Right kidney (tissue), 1 donor: Measurements from ENCODE around the gene MAD1L1.
A peak's percentile ranks its signal among the peaks of the same experiment; 100 is the strongest.
"Not testable (repeated sequence)": the region's sequence is repeated elsewhere in the genome, so short reads cannot be mapped to it uniquely, and the experiment has no call there.

Source experiments
- DNase-seq: peaks from one replicate; pipeline ENCODE4 v3.0.0-alpha.2; 2016

The MAD1L1 gene

DNA sequence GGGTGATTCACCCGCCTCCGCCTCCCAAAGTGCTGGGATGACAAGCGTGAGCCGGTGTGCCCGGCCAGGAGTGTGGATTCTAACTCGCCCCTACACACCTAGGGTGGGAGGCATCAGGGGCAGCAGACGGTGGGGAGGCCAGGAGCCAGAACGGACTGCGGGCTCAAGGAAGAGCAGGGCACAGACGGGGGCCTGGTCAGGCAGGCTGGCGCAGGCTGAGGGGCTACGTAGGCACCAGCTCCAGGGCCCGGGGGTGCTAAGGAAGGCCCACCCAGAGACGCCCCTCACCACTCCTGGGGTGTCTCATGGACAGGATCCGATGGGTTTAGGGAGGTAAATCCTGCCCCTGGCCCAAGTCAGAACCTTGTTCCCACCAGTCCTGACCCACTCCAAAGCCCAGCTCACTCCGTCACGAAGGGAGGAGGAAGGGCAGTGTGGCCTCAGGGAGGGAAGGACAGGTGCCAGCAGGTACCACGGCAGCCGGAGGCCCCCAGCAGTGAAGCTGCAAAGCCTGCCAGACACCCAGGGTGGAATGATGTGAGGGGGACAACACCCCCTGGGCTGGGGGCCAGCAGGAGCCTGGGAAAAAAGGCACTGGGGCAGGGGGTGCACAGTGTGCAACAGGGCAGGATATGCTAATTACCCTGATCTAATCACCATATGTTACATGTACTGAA is 251.4 kb downstream of the MAD1L1 start:
- DNase-seq, result no peak

DNA sequence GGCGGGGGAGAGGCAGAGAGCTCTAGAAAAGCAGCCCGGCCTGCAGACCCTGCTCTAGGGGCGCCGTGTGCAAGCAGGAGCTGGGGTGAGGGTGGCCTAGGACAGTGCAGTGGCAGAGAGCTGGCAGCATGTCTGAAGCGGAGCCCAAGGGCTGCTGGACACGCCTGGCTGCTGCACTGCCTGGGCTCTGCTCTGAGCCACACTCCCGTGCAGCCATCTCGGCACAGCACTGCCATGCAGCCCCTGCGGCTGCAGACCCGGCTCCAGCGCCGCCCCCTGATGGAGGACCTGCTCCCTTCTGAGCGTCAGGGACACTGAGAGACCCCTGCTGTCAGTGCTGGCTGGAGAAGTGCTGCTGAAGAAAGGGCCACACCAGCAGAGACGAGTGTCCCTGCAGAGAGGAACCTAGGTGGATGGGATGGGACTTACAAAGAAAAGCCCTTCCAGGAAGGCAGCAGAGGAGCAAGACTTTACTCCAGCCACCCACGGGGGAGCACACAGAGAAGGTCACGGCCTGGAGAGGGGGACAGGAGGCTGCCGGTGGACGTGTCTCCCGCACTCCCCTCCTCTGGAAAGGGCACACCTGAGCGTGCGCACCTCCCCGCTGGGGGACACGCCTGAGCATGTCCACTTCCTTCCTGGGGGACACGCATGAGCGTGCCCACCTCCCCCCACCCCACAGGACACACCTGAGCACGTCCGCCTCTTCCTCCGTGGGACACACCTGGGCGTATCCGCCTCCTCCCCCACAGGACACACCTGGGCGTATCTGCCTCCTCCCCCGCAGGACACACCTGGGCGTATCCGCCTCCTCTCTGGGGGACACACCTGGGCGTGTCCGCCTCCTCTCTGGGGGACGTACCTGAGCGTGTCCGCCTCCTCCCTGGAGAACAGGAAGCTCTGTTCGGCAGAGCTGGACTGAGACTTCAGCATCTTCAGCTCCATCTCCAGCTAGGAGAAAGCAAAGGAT is 252.9 kb downstream of the MAD1L1 start:
- peak; percentile 57 for DNase-seq

DNA sequence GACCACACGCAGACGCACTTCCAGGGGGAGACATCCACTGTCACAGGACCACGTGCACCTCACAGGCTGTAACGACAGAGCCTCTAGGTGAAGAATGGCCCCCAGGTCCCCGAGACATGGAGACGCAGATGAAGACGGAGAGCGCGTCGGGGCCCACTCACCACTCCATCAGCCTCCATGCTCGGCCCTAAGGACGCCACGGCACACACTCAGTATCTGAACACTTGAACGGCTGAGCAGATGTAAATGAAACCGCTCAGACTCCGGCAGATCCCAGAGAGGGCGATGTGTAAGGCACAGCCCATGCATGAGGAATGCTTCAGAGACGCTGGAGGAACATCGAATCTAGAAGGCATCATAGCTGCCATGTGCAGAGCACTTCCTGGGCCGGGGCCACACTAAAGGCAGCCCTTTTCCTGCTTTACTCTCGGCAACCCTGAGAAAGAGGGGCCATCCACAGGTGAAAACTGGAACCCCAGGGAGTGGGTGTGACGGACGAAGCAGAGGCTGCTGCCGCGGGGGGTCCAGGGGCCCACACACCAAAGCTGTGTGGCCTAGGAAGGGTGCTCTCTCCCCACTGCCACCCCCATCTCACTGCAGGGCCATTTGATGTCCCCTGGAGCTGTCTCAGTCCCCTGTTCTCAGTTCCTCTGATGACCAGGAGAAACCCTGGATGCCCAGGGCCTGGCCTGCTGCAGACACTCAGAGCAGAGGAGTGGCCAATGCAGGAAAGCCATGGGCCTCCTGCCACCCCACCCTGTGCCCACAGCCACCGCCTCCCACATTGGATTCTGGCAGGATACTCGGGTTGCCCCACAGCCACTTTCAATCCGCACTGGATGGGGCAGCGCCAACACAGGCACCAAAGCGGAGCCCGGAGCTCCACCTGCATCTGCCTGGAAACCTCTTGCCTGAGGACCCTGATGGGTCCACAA is 253.8 kb downstream of the MAD1L1 start:
- no peak for DNase-seq

DNA sequence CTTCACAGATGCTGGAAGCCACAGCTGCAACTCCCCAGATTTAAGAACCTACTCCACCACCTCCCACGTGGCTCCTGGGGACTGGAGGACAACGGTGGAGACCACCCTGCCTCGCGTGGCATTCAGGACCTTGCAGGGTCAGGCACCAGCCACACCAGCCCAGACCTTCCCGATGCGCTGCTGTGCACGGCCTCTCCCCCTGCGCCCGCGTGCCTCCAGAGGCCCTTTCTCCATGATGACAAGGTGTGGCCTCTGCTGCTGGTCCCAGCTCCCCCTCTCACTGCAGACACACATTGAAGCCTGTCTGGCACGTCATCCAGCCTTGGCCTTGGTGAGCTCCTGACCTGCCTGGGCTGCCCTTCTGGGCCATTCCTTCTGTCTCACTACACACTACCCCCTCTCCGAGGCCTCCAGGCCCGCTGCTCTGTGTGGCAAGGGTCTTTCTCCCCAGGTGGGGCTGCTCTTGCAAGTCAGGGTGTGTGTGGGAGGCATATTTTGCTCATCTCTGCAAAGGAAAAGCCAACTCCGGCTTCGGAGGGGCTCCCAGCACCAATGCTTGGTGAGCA is 254.8 kb downstream of the MAD1L1 start:
- DNase-seq, result no peak

DNA sequence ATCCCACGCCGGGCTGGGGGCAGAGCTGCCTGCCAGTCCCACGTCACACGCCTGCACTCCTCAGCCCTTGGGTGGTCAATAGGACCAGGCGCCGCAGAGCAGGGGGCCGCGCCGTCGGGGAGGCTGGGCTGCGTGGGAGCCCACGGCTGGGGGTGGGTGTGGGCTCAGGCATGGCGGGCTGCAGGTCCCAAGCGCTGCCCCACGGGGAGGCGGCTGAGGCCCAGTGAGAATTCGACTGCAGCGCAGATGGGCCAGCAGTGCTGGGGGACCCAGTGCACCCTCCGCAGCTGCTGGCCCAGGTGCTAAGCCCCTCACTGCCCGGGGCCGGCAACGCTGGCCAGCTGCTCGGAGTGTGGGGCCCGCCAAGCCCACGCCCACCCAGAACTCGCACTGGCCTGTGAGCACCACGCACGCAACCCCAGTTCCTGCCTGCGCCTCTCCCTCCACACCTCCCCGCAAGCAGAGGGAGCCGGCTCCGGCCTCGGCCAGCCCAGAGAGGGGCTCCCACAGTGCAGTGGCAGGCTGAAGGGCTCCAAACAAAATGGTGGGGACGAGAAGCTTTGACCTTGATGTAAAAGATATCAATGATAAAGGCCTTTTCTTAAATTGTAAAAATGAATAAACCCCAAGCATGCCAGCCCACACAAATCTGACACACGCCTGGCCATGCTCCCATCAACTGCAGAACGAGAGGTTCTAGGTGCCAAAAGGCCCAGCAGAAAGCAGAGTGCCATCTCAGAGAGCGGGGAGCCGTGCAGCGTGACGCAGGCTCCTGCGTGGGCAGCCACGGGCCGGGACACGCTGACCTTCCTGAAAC is 255.5 kb downstream of the MAD1L1 start:
- no peak for DNase-seq

DNA sequence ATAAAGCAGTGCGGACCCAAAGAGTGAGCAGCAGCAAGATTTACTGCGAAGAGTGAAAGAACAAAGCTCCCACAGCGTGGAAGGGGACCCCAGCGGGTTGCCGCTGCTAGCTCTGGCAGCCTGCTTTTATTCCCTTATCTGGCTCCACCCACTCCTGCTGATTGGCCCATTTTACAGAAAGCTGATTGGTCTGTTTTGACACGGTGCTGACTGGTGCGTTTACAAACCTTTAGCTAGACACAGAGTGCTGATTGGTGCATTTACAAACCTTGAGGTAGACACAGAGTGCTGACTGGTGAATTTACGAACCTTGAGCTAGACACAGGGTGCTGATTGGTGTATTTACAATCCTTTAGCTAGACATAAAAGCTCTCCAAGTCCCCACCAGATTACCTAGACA is 256.2 kb downstream of the MAD1L1 start:
- not testable (repeated sequence) for DNase-seq

DNA sequence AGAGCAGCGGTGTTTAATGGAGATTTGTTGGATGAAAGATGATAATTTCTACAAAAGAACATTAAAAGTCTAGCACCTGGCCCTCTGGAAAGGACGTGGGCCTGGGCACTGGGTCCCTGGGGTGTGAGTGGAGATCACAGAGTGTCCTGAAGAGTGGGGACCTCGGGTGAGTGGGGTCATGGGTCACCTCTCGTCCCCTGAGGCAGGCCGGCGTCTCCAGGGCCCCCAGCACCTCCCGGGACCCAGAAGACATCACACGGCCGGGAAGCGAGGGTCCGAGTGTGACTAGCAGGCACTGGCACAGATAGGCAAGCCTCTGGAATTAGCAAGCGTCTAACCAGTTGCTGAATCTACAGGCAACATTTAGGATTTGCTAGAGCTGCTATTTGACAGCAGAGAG is 257.2 kb downstream of the MAD1L1 start:
- DNase-seq, result no peak

DNA sequence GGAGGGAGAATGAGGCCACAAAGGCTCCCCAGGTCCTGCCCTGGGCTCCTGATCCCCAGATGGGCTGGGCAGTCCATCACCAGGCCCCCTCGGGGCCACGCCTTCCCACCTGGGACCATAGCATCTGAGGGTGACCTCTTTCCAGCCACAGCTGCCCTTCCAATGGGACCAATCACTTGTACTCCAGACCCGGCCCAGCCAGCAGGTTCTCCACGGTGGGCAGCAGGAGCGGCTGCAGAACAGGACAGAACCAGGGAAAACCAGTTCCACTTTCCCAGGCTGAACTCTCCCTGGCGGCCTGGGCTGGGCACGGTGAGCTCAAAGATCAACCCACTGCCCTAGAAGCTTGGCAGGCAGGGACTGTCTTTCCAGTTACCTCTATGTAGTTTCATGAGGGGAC is 257.6 kb downstream of the MAD1L1 start:
- no peak for DNase-seq

DNA sequence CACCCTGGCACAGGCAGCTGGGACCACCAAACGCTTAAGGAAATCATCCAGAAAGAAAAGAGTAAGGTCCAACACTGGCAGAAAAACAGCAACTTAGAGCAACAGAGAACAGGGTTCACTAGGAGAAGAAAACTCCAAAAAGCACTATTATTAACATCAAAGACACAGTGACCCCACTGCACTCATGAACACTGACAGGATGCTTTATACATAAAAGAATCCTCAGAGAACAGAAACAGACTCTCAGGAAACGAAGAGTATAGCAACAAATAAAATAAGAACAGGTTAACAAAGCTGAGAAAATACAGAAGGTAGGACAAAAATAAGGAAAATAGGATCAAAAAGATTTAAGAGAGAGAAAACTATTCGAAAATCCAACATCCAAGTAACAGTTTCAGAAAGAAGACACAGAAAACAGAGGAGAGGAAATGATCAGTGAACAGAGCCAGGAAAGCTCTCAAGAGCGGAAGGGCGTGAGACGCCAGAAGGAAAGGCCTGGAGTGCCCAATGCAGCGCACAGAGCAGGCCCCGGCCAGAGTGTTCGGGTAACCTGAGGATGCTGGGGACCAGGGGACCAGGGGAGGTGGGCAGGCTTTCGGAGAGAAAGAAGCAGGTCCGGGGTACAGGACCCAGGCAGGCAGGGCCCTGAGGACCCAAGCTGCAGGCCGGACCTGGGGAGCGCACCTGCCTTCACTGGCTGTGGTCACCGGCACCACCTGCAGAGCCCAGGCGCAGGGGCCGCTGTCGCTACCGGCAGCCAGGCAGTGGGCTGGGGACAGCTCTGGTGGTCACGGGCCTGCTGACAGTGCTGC is 258.2 kb downstream of the MAD1L1 start:
- DNase-seq, result no peak

DNA sequence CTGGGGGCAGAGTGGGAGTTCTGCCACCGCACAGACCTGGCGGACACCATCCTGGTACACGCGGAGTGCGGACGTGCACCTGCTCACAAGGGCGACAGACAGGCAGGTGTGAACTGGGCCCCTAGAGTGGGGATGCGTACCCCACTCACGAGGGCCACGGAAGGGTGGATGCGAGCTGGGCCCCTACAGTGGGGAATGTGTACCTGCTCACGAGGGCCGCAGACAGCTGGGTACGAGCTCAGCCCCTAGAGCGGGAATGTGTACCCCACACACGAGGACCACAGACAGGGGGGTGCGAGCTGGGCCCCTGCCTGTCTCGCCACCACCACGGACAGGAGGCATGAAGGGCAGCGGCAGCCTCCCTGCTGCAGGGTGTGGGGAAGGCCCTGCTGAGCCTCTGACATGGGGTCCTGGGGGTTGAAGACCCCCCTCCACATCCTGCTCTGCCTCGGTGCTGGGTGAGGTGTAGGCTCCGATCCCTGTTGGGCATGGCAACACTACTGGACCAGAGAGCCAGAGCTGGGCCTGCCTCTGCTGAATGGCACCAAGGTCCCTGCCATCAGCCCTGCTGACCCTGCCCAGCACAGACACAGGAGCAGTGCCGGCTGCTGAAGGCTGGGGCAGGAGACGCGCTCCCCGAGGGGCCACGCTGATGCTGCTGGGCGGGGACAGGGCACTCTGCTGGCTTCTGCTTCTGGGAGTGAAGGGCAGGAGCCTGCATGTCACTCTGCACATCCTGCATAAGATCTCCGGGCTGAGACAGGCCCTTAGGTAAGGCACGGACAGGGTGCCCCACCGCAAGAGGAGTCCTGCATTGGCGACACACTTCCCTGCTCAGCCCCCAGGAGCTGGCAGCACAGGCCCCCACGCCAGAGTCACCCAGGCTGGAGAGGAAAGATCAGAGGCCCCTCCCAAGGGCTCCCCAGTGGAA is 259.2 kb downstream of the MAD1L1 start:
- DNase-seq, result no peak

DNA sequence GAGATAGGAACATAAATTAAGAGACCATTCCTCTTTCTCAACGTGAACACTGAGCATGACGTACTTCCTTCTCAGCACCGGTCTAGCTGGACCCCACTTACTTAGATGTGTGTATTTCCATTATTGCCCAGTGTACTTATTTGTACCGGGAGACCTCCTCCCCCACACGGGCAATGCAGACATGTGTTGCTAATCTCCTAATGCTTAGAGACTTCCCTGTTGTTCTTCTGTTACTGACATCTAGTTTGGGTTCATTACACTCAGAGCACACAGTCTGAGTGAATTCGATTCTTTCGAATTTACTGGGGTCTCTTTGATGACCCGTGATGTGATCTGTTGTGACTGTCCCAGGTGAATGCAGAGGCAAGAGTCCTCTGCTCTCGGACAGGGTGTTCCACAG is 260.0 kb downstream of the MAD1L1 start:
- no peak for DNase-seq

DNA sequence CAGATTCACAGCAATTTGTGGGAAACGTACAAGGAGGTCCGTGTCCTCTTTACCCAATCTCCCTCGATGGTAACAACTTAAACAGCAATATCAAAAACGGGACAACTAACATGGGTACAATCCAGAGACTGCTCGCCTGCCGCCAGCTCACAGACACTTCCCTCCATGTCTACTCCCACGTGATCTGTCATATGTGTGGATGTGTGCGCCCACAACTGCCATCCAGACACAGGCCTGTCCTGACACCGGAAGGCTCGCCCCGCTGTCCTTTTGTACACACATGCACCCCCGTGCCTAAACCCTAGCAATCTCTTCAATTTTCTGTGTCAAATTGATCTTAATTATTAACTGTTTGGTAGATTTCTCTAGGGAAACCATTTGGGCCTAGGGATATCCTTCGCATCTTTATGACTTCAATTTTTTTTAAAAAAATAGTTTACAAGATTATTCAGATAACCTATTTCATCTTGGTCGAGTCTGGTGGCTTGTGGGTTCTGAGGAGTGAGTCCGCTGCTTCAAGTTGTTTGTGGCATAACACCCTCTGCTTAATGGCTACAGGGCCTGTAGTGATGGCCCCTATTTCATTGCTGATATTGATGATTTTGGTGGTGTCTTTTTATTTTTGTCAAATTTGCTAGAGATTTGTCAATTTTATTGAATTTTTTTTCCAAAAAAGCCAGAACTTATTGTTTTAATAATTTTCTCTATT is 260.6 kb downstream of the MAD1L1 start:
- no peak for DNase-seq

DNA sequence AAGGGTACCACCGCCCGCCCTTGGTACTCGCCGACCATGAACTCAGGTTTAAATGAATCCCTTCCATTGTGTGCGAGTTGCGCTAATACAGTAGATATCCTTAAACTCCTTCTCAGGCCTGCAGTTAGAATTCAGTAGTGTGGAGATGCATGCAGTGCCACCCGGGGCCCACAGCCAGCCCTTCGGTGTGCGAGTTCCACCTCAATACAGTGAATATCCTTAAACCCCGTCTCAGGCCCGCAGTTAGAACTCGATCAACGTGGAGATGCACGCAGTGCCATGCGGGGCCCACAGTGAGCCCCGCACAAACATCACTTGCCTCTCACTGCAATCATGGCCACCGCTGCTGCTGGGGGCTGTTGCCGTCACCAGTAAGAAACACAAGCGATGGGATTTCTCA is 261.9 kb downstream of the MAD1L1 start:
- DNase-seq, result no peak

DNA sequence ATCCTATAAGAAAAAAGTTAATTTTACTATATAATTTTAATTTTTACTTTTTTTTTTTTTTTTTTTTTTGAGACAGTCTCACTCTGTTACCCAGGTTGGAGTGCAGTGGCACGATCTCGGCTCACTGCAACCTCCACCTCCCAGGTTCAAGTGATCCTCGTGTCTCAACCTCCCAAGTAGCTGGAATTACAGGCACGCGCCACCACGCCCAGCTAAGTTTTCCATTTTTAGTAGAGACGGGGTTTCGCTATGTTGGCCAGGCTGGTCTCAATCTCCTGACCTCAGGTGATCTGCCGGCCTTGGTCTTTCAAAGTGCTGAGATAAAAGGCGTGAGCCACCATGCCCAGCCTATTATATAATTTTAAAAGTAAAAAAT is 262.5 kb downstream of the MAD1L1 start:
- not testable (repeated sequence) for DNase-seq

DNA sequence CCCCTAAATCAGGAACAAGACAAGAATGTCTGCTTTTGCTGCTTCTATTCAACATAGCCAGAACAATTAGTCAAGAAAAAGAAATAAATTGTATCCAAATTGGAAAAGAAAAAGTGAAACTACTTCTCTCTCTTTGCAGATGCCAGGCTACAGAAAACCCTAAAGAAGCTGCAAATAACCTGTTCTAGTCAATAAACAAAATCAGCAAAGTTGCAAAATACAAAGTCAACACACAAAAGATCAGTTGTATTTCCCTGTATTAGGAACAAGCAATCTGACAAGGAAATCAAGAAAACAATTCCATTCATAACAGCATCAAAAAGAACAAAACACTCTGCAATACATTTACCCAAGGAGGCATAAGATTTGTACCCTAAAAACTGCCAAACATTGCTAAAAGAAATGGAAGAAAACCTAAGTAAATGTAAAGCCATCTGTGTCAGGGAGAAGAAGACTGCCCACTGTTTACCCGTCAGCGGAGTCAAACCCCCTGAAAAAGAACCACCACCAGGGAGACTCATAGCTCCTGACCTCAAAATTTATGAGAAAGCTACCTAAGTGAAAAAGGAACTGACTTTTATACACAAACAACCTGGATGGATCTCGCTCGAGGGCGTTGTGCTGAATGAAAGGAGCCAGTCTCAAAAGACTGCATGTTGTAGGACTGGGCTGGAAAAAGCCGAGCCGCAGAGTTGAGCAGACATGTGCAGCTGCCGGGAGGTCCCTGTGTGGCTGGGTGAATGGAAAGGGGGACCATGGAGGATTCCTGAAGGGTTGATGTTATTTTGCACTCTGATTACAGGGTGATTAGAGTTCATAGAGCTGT is 263.1 kb downstream of the MAD1L1 start:
- no peak for DNase-seq

DNA sequence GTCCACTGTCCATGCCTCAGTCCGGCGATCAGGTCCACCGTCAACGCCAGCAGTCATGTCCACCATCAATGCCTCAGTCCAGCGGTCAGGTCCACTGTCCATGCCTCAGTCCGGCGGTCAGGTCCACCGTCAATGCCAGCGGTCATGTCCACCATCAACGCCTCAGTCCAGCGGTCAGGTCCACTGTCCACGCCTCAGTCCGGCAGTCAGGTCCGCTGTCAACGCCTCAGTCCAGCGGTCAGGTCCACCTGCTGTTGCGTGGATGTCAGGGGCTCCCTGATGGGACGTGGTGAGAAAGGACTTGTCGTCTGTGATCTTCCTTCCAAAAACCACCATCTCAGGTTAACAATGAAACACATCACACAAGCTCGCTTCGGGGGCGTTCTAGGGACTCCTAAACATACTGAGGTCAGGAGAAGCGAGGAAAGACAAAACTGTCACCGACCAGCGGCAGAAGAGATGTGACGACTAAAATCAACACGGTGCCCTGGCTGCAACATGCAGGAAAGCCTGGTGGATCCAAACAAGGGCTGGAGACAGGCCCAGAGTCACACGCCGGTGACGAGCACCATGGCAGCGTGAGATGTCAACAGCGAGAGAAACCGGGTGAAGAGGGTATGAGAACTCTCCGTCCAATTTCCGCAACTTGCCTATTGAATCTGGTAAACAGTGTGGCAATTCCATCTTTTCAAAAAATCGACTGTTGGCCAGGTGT is 264.2 kb downstream of the MAD1L1 start:
- DNase-seq, result no peak
